Ovary (tissue), 9 donors: Measurements from ENCODE around the gene SPTSSB. TPM values are rescaled to one million over a fixed set of nuclear protein-coding genes. Genes with fewer than 3 reads are reported as not detected.

Experiments
- DNase-seq, 5 donors: peaks; one replicate each; pipeline ENCODE4 v3.0.0-alpha.2; 2019 to 2020
- H3K27ac ChIP-seq, 2 donors: fragments of 200-600 bp; one replicate each; pipeline versions ENCODE4 v1.5.1 to v1.8.0; 2019 to 2022
- H3K27me3 ChIP-seq: fragments of 200-600 bp; one replicate; pipeline ENCODE4 v1.8.0; 2022
- H3K36me3 ChIP-seq: fragments of 200-600 bp; sonication (generic); one replicate; pipeline ENCODE4 v1.5.1; 2019
- H3K4me1 ChIP-seq: one replicate; pipeline ENCODE4 v1.8.1; 2013; ENCODE audit warnings: mild to moderate bottlenecking, moderate library complexity; ENCODE audit not compliant: insufficient read depth
- H3K4me3 ChIP-seq: fragments of 200-600 bp; sonication (generic); one replicate; pipeline ENCODE4 v1.5.1; 2017
- H3K9me3 ChIP-seq, 2 donors: fragments of 200-600 bp in 1 of 2; sonication (generic) in 1 of 2; one replicate each; pipeline versions ENCODE4 v1.5.1 to v1.8.1; 2013 to 2019; ENCODE audit warnings: mild to moderate bottlenecking in 1 of 2, moderate library complexity in 1 of 2
- EP300 ChIP-seq: sonication (generic); formaldehyde crosslinking; IDR thresholded peaks from one replicate; pipeline ENCODE4 v1.6.1; 2017; ENCODE audit warnings: antibody characterized with exemption
- POLR2A ChIP-seq: fragments of 450-650 bp; IDR thresholded peaks from one replicate; pipeline ENCODE4 v1.6.1; 2017; ENCODE audit warnings: antibody characterized with exemption, mild to moderate bottlenecking, moderate library complexity
- WGBS, 3 donors: extraction: QIAGEN DNeasy Blood & Tissue Kit in 1 of 3; methylation state at CpG; one replicate each; pipeline versions ENCODE4 v1.1.5 to v1.1.7; 2013 to 2017; 5-methylcytosine and 5-hydroxymethylcytosine counted together
- intact Hi-C, 4 donors: fragments of 100-400 bp; cut with DNase I; formaldehyde crosslinking; loops; one replicate each; pipeline versions ENCODE4 v1.11.0 to v1.15.1; 2022 to 2023
- polyA plus RNA-seq, 2 donors: library from polyadenylated mRNA; stranded (reverse); fragments of 200-250 nt in 1 of 2; fragments of 350-450 nt in 1 of 2; fragmentation: Illumina TruSeq in 1 of 2; extraction: RNeasy Lipid Tissue Mini Kit (QIAGEN cat#74804) in 1 of 2; gene quantifications; one replicate each; pipeline ENCODE4 v1.2.3, GENCODE V29; 2013 to 2014
- total RNA-seq, 7 donors: library from RNA; depleted of rRNA in 2 of 7; stranded (reverse); fragments of >200 nt in 2 of 7; fragmentation: NEBNext Ultra II Directional in 3 of 7; extraction: Animal tissue kit (Norgen Biotek cat#: 25700) in 3 of 7; gene quantifications; one replicate each; pipeline versions ENCODE4 v1.1.0 to v1.2.4, GENCODE V29; 2016 to 2023
- TF ChIP-seq, protein P1 (sequence below), 3 donors: fragments of 450-650 bp in 2 of 3; fragments of 200-600 bp in 1 of 3; IDR thresholded peaks; one replicate each; pipeline versions ENCODE4 v1.5.1 to v1.8.0; 2016 to 2022; ENCODE audit warnings: antibody characterized with exemption in 3 of 3, mild to moderate bottlenecking in 1 of 3
- donor health status: DM: no; HTN: no; CAD: no; lungs with moderate emphysema.
- donor health status: DM: no; HTN: no; CAD: no.
- donor health status: Bipolar disorder and iron deficiency.
- donor health status: DM: yes; HTN: yes; CAD: no.
- donor health status: DM: no; HTN: no; CAD: no.
- donor health status: DM: yes; HTN: yes; CAD: no.

The SPTSSB gene
- total and polyA plus RNA-seq, 9 donors: 0.07 to 2.5 (median 0.46) TPM; not detected in 4

GRCh38 chr3:161409858-161410257, 38.5 kb upstream of the SPTSSB start:
- H3K27ac ChIP-seq: no peak overlapping the region
- no peaks in the 10 kb centered on the region for H3K9me3 ChIP-seq
- no peaks in the 10 kb centered on the region for H3K4me1 ChIP-seq
- intact Hi-C loops: no loop called here
- no peak overlapping the region for H3K4me3 ChIP-seq
- TF ChIP-seq, protein P1, sequence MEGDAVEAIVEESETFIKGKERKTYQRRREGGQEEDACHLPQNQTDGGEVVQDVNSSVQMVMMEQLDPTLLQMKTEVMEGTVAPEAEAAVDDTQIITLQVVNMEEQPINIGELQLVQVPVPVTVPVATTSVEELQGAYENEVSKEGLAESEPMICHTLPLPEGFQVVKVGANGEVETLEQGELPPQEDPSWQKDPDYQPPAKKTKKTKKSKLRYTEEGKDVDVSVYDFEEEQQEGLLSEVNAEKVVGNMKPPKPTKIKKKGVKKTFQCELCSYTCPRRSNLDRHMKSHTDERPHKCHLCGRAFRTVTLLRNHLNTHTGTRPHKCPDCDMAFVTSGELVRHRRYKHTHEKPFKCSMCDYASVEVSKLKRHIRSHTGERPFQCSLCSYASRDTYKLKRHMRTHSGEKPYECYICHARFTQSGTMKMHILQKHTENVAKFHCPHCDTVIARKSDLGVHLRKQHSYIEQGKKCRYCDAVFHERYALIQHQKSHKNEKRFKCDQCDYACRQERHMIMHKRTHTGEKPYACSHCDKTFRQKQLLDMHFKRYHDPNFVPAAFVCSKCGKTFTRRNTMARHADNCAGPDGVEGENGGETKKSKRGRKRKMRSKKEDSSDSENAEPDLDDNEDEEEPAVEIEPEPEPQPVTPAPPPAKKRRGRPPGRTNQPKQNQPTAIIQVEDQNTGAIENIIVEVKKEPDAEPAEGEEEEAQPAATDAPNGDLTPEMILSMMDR (IDR thresholded peaks at IDR 0.05): no peak
- TF ChIP-seq POLR2A: no peak
- no peak for TF ChIP-seq EP300
- 85 to 92% (median 87%) methylated on average over 3 of the region's 3 CpGs for WGBS, 3 donors
- H3K27me3 ChIP-seq: no peaks in the 10 kb centered on the region
- no peaks in the 10 kb centered on the region for H3K36me3 ChIP-seq
- DNase-seq: no peak

- Histone ChIP-seq H3K4me3 (no peak overlapping the region), H3K36me3 (no peaks in the 10 kb centered on the region), H3K27ac (no peak overlapping the region), H3K4me1 (no peaks in the 10 kb centered on the region), H3K27me3 (no peaks in the 10 kb centered on the region), H3K9me3 (no peaks in the 10 kb centered on the region)
- TF ChIP-seq EP300 (no peak), POLR2A (no peak)
- TF ChIP-seq, protein P1 (IDR thresholded peaks at IDR 0.05): no peak
- no peak for DNase-seq
- WGBS, 3 donors: 6 to 9% (median 8%) methylated on average over 3 of the region's 3 CpGs
- intact Hi-C loops: no loop called here
Observed at GRCh38 chr3:161409069-161409468, 37.8 kb upstream of the SPTSSB start.

DNA sequence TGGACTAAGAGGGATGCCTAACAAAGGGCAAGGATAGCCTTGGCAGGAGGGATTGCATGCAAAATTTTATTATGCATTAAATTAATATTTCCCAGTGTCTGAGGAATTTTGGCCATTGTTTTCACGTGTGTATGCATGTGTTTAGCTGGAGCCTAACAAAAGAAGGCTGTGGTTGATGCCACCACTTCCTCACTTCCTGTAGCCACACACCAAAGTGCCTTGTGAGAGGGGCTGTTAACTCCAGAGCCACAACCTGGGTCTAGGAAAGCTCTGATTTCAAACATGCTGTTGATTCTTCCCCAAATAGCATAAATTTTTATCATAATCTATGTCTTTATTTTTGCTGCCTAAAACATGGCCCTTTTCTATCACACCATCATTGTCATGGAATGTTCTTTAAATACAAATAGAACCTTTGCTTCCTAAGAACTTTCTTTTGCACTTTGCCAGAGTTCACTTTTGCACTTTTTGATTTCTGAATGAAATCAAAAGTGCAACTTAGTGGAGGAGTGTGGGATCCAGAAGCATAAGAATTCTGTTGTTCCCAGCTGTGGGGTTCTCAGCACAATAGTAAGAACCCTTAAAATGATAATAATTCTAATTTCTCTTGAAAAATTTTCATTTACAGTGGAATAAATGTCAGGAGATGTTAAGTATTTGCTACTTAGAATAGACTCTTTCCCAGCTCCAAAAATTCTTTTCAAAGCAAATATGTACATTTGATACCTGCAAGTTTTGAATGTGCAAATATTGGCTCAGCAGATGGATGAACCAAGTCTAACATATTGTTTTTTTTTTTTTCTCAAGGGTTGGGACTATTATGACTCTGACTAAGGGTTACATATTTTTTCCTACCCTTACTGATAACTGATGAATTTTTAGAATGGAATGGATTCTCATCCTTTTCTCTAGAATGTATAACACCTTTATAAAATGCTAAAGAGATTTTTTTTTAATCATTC, 35.6 kb upstream of the SPTSSB start:
- Histone ChIP-seq H3K4me1 (no peaks in the 10 kb centered on the region), H3K9me3 (no peaks in the 10 kb centered on the region), H3K27me3 (no peaks in the 10 kb centered on the region), H3K4me3 (no peak overlapping the region), H3K27ac (no peak overlapping the region), H3K36me3 (no peaks in the 10 kb centered on the region)
- no peak for TF ChIP-seq EP300
- TF ChIP-seq, protein P1 (IDR thresholded peaks at IDR 0.05): no peak
- no peak for TF ChIP-seq POLR2A
- DNase-seq: no peak
- 53 to 65% (median 59%) methylated on average over 1 of the region's 1 CpG for WGBS, 3 donors
- intact Hi-C loops: no loop called here

GRCh38 chr3:161405836-161406235, 34.5 kb upstream of the SPTSSB start:
- Histone ChIP-seq H3K36me3 (no peaks in the 10 kb centered on the region), H3K4me3 (no peak overlapping the region), H3K27me3 (no peaks in the 10 kb centered on the region), H3K4me1 (no peaks in the 10 kb centered on the region), H3K27ac (no peak overlapping the region), H3K9me3 (no peaks in the 10 kb centered on the region)
- WGBS, 3 donors: 80 to 88% (median 86%) methylated on average over 4 of the region's 4 CpGs
- DNase-seq: no peak
- TF ChIP-seq, protein P1 (IDR thresholded peaks at IDR 0.05): no peak
- TF ChIP-seq EP300 (no peak), POLR2A (no peak)
- intact Hi-C loops: no loop called here
